GM19455 (cell line): ENCODE measurements around the gene STK10.

Experiments
- ATAC-seq: cut with Tn5 transposase; IDR thresholded peaks from one replicate; pipeline ENCODE4 v1.9.1; 2021; ENCODE audit not compliant: unreplicated experiment

Gene STK10

DNA sequence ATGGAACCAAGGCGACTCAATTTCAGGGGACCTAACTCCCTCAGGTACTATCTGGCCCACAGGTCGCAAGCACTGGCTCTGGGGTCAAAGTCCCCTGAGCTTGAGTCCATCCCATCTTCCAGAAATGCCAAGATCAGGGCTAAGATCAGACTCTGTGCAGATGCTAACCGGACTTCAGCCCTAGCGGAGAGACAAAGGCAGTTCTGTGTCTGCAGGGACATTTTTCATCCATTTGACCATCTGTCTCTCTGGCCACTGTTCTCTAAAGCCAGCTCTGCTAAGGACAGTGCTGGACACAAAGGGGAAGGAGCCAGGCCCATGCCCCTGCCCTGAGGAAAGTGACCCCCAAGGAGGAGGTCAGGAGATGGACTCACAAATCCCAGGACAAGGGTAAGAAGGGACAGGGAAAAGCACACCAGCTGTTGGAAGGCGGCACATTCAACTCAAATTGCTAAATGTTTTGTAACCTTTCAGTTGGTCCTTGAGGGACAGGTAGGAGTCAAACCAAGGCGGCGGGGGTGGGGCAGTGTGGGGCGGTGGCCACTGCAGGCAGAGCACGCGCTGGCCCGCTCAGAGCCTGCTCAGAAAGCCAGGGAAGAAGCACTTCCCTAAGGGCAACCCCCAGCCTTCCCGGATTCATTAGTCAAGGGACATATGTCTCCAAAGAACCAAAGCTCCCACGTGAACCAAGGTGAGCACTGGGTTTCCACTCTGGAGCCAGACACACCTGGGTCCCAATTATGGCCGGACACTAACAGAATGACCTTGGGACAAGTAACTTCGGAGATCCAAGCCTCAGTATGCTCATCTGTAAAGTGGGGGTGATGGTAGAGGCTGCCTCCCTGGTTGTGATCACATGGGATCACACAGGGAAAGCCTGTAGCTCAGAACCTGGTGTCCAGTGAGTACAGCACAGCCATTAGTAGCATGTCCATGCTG, 42.8 kb downstream of the STK10 start:
- no peak for ATAC-seq

DNA sequence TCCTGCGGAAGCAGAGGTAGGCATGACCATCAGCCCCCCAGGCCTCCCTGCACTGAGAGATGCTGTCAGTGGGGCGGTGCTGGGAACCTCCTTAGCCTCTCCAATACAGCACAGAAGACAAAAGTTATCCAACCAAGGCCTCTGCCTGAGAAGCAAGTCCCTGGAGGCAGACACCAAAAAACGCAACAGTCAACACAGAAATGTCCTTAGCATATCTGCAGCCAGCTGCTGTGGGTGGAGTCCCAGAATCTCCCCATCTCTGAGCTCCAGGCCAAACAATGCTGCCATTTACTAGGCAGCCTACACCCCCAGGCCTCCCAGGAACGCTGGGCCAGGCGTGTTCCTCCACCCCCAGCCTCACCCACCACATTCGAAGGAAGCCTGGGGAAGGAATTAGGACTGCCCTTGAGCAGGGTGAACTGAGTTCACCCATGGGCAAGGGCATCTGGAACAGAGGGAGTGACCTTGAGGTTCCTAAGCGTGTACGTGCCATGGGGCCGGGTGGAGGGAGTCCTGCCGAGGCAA, 43.7 kb downstream of the STK10 start:
- ATAC-seq = no peak

DNA sequence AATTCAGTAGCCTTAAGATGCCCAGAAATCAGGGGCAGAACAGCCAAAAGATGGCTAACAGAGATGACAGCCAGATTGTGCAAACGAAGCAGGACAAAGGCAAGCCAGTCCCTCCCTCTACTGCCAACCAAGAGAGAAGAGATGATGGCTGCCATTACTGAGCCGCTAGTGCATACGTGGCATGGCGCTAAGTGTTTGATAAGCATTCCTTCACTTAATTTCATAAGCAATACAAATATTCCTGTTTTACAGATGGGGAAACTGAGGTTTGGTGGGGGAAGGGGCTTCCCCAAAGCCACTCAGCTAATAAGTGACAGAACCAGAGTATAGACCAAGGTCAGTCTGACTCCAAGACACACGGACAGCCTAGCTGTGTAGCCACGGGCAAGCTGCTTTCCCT, 44.1 kb downstream of the STK10 start:
- no peak for ATAC-seq

- ATAC-seq = no peak
These were observed 45.3 kb downstream of the STK10 start for GRCh38 chr5:172142709-172143215.

DNA sequence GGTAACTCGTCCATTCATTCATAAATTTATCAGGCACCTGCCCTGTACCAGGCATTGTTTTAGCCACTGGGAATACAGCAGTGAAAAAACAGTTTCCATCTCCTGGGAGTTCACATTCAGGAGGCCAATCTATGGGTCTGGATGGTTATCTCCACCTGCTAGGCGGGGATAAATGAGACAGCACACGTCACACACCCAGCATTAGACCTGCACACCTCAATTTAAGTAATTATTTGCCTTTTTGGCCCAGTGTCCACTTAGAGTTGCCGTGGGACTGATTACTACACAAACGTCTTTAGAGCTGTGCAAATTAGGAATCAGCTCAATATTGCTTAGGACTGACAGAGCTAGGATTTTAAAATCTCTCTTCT, 46.1 kb downstream of the STK10 start:
- no peak for ATAC-seq

DNA sequence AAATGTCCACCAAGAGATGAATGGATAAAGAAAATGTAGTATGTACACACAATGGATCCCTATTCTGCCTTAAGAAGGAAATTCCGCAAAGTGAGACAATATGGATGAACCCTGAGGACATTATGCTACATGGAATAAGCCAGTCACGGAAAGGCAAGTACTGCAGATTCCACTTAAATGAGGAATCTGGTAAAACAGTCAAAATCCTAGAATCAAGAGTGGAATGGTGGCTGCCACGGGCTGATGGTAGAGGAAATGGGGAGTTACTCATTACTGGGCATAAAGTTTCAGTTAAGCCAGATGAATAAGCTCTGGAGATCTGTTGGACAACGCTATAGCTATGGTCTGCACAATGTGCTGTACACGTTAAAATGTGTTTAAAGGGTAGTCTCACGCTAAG, 47.2 kb downstream of the STK10 start:
- no peak for ATAC-seq

DNA sequence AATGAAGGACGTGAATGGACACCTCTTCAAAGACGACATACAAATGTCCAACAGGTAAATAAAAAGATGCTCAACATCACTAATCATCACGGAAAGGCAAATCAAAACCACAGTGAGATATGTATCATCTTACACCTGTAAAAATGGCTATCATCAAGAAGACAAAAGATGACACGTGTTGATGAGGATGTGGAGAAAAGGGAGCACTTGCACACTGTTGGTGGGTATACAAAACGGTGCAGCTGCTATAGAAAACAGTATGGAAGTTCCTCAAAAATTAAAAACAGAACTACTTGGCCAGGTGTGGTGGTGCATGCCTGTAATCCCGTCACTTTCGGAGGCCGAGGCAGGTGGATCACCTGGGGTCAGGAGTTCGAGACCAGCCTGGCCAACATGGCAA, 47.9 kb downstream of the STK10 start:
- no peak for ATAC-seq

DNA sequence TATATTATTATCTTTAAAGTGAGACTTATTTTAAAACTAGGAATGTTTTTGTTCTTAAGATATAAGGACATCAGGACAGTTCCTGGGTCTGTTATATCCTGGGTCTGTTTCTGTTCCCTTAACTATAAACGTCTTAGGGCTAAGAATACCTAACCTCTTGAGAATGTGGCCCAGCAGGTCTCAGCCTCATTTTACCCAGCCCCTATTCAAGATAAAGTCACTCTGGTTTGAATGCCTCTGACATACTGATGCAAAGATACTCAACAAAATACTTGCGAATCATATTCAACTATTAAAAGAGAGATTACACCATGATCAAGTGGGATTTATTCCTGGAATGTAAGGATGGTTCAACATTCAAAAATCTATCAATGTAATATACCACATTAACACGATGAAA, 51.0 kb downstream of the STK10 start:
- ATAC-seq = no peak

GRCh38 chr5:172133359-172134029, 54.5 kb downstream of the STK10 start:
- no peak for ATAC-seq

- ATAC-seq = no peak
These were observed 56.3 kb downstream of the STK10 start for GRCh38 chr5:172131690-172132089.

- ATAC-seq = no peak
These were observed 58.6 kb downstream of the STK10 start for GRCh38 chr5:172129256-172129910.

DNA sequence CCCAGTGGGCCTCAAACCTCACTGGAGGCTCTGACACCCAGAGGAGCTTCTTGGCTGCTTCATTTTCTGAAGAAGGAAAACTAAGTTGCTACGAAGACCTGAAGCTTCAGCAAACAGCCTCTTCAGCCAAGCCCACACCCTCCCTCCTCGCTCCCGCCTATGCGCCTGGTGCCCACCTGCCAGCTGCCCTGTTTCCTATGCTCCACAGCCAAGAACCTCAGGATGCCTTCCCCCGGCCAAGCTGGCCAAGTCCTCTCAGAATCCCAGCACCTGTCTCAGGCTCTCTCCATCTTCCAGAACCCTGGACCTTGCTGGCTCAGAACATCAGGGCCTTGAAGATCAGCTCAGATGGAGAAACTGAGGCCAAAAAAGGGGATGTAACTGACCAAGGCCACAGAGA, 60.4 kb downstream of the STK10 start:
- ATAC-seq = no peak

GRCh38 chr5:172123269-172123692, 64.7 kb downstream of the STK10 start:
- ATAC-seq = no peak

GRCh38 chr5:172119921-172120688, 67.9 kb downstream of the STK10 start:
- ATAC-seq = no peak

DNA sequence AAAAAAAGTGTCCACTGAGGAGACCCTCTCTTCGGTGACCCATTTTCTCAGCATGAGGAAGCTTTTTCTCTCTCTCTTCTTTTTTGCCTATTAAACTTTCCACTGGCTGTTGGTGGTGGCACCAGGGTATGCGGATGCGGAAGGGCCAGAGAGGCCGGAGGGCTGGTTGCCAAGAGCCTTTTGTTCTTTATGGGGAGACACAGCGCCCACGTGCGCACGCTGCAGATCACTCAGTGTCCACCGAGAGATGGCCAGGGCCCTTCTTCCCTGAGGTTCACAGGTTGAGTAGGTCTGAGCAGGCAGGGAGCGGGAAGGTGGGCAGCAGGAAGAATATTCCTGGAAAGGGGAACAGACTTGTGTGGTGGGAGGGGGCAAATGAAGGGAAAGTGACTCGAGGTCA, 69.1 kb downstream of the STK10 start:
- no peak for ATAC-seq

GRCh38 chr5:172117977-172118701, 69.9 kb downstream of the STK10 start:
- no peak for ATAC-seq

DNA sequence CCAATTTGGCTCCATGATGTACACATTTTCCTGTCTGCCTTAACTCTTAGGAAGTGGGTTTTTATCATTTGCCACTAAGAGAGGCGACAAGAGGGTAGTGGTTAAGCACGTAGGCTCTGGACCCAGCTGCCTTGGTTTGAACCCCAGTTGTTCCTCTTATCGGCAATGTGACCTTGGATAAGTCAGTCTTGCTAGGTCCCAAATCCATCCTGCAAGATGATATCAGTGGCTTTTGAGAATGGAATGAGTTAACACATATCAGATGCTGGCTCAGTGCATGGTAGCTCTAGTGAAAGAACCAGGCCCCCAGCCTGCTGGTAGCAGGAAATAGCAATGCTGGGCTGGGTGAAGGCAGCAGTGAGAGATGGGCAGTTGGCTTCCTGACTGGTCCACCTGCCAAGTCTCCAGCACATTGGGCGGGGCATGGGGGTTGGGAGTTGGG, 72.5 kb downstream of the STK10 start:
- no peak for ATAC-seq

DNA sequence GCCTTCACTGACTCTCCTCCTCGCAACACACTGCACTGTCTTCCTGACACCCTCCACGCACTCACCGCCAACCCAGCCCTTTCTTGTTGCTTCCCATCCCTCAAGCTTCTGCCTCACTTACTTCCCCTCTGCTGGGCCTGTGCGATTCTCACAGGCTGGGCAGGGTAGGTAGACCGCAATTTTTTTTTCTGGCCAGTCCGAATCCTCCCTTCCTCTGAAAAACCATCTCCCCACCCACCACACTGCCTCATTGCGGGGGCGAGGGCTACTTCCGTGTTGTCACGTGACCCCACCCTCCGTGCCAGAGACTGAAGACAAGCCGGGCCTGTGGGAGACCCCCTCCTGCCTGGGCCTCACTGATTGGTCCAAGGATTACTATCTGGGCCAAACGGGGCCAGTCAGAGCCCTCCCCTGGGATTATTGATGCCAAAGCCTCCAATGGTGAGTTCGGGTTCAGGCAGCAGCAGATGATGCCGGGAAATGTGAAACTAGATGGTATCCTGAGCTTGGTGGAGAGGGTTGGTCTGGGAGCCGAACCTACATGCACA, 73.1 kb downstream of the STK10 start:
- ATAC-seq = peak; percentile 60

DNA sequence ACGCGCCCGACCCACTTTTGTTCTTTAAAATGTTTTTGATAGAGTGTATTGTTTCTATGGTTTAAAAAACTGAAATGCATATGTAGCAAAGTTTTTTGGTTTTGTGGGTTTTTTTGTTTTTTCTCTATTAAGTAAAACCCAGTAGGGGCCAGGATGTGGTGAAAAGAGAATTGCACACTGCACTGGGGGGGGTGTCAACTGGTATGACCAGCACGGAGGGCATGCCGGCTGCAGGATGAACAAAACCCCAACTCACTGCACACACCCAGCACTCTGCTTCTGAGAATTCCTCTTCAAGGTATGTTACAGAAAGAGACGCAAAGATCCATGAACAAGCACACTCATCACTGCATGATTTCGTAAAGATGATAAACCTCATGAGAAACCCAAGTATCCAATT, 75.0 kb downstream of the STK10 start:
- no peak for ATAC-seq

GRCh38 chr5:172111852-172112225, 76.2 kb downstream of the STK10 start:
- no peak for ATAC-seq
